Pons (tissue), 1 donor: ENCODE results near the gene FAM13B.
A peak's percentile ranks its signal among the peaks of the same experiment; 100 is the strongest.
"Not testable (repeated sequence)": the region's sequence is repeated elsewhere in the genome, so short reads cannot be mapped to it uniquely, and the experiment has no call there.

Experiments used
- DNase-seq: peaks from one replicate; pipeline ENCODE4 v3.0.0-alpha.2; 2016; ENCODE audit warnings: low spot score

Gene FAM13B

GRCh38 chr5:138032572-138033385, at the start of gene FAM13B:
TSS of gene FAM13B (minus strand) at chr5:138033079. CDS start at chr5:138019111, 13,968 bp downstream.
- DNase-seq, result peak; percentile 51

- DNase-seq, result no peak
Observed at GRCh38 chr5:138082033-138082432, 49.2 kb upstream of the FAM13B start.

- no peak for DNase-seq
Observed at GRCh38 chr5:138078006-138078643, 45.2 kb upstream of the FAM13B start.

- peak; percentile 76 for DNase-seq
Observed at GRCh38 chr5:138077064-138077696, 44.3 kb upstream of the FAM13B start.

GRCh38 chr5:138070026-138070425, 37.1 kb upstream of the FAM13B start:
- not testable (repeated sequence) for DNase-seq

- peak; percentile 80 for DNase-seq
Observed at GRCh38 chr5:138068742-138069600, 36.1 kb upstream of the FAM13B start.

GRCh38 chr5:138067945-138068344, 35.1 kb upstream of the FAM13B start:
- DNase-seq, result no peak

GRCh38 chr5:138065102-138065501, 32.2 kb upstream of the FAM13B start:
- no peak for DNase-seq

- DNase-seq, result no peak
Observed at GRCh38 chr5:138064526-138064925, 31.6 kb upstream of the FAM13B start.

- DNase-seq, result peak; percentile 88
Observed at GRCh38 chr5:138054847-138055558, 22.1 kb upstream of the FAM13B start.

- peak; percentile 56 for DNase-seq
Observed at GRCh38 chr5:138054206-138054605, 21.3 kb upstream of the FAM13B start.

- DNase-seq, result no peak
Observed at GRCh38 chr5:138053554-138053953, 20.7 kb upstream of the FAM13B start.

GRCh38 chr5:138052718-138053117, 19.8 kb upstream of the FAM13B start:
- not testable (repeated sequence) for DNase-seq

GRCh38 chr5:138051441-138052296, 18.8 kb upstream of the FAM13B start:
- DNase-seq, result no peak

GRCh38 chr5:138045283-138045682, 12.4 kb upstream of the FAM13B start:
- not testable (repeated sequence) for DNase-seq

GRCh38 chr5:138038826-138039225, 5.9 kb upstream of the FAM13B start:
- peak; percentile 93 for DNase-seq

- DNase-seq, result no peak
Observed at GRCh38 chr5:138037907-138038633, 5.2 kb upstream of the FAM13B start.

GRCh38 chr5:138037271-138037670, 4.4 kb upstream of the FAM13B start:
- DNase-seq, result peak; percentile 60
